IMR-90 (cell line): ENCODE results near the gene PLEKHG7.

Experiments used
- CEBPB ChIP-seq: IDR thresholded peaks from 2 replicates; pipeline ENCODE4 v1.6.1; 2012; ENCODE audit warnings: low read depth, low read length, improper control_type of control experiment
- CHD1 ChIP-seq: IDR thresholded peaks from 2 replicates; pipeline ENCODE4 v1.6.1; 2012; ENCODE audit warnings: low read depth, low read length, improper control_type of control experiment
- CTCF ChIP-seq: conservative IDR thresholded peaks from 2 replicates; pipeline ENCODE4 v1.5.1; 2012; ENCODE audit warnings: mild to moderate bottlenecking, low read depth, low read length, improper control_type of control experiment
- ELK1 ChIP-seq: fragments of 150-350 bp; IDR thresholded peaks from 2 replicates; pipeline ENCODE4 v1.6.1; 2016; ENCODE audit warnings: low read depth, mild to moderate bottlenecking, low read length, moderate library complexity, borderline replicate concordance
- FOS ChIP-seq: fragments of 150-350 bp; IDR thresholded peaks from 2 replicates; pipeline ENCODE4 v1.6.1; 2016; ENCODE audit warnings: low read depth, low read length
- MAFK ChIP-seq: IDR thresholded peaks from 2 replicates; pipeline ENCODE4 v1.6.1; 2012; ENCODE audit warnings: low read depth, low read length, improper control_type of control experiment
- MAZ ChIP-seq: IDR thresholded peaks from 2 replicates; pipeline ENCODE4 v1.6.1; 2012; ENCODE audit warnings: low read depth, mild to moderate bottlenecking, low read length, improper control_type of control experiment, moderate library complexity, borderline replicate concordance
- MXI1 ChIP-seq: IDR thresholded peaks from 2 replicates; pipeline ENCODE4 v1.6.1; 2012; ENCODE audit warnings: low read depth, mild to moderate bottlenecking, low read length, moderate library complexity, borderline replicate concordance
- NFE2L2 ChIP-seq: fragments of 150-350 bp; IDR thresholded peaks from 2 replicates; pipeline ENCODE4 v1.6.1; 2016; ENCODE audit warnings: low read depth, mild to moderate bottlenecking, low read length
- POLR2A ChIP-seq: IDR thresholded peaks from 2 replicates; pipeline ENCODE4 v1.6.1; 2012; ENCODE audit warnings: mild to moderate bottlenecking, low read depth, low read length
- RAD21 ChIP-seq: IDR thresholded peaks from 2 replicates; pipeline ENCODE4 v1.6.1; 2012; ENCODE audit warnings: low read length, improper control_type of control experiment
- RCOR1 ChIP-seq: IDR thresholded peaks from 2 replicates; pipeline ENCODE4 v1.6.1; 2012; ENCODE audit warnings: mild to moderate bottlenecking, low read length, improper control_type of control experiment; ENCODE audit not compliant: insufficient replicate concordance
- SMC3 ChIP-seq: fragments of 150-350 bp; IDR thresholded peaks from 2 replicates; pipeline ENCODE4 v1.6.1; 2016; ENCODE audit warnings: low read depth, mild to moderate bottlenecking, antibody characterized with exemption, low read length, moderate library complexity
- USF2 ChIP-seq: fragments of 150-350 bp; IDR thresholded peaks from 2 replicates; pipeline ENCODE4 v1.6.1; 2017; ENCODE audit warnings: mild to moderate bottlenecking, antibody characterized with exemption, low read length, low read depth

GRCh38 chr12:92717202-92717601 is 14.4 kb downstream of the PLEKHG7 start:
- TF ChIP-seq CTCF (peak; percentile 51), RAD21 (peak; percentile 41), SMC3 (no peak; the same call in 1 of the 2 replicates), POLR2A (no peak), RCOR1 (no peak), CHD1 (no peak), ELK1 (no peak), MAFK (no peak), FOS (no peak), MAZ (no peak), USF2 (no peak), CEBPB (peak; percentile 68), NFE2L2 (no peak), MXI1 (no peak)
